K562 treated with DMSO at 1 percent for 4 hours (cell line): ENCODE results near the gene ATP1A3. TPM values are rescaled to one million over a fixed set of nuclear protein-coding genes. Genes with fewer than 3 reads are reported as not detected.

Source experiments
- total RNA-seq: library from RNA; unstranded; fragments of 300-600 nt; gene quantifications from 2 replicates; pipeline ENCODE4 v1.2.3, GENCODE V29; 2022; ENCODE audit not compliant: insufficient read depth

Gene ATP1A3
- 0.46 and 1.0 TPM in 2 replicates for total RNA-seq

GRCh38 chr19:41993612-41994483 is at the start of gene ATP1A3:
Gene ATP1A3 (minus strand): TSS chr19:41994230. CDS start chr19:41994076, 154 bp downstream.

GRCh38 chr19:41959056-41960053 is 34.7 kb downstream of the ATP1A3 start, which contains the start of gene RABAC1:
Gene RABAC1 (minus strand): TSS chr19:41959321. CDS start chr19:41959292, 29 bp downstream.

GRCh38 chr19:41928221-41928683 is 65.8 kb downstream of the ATP1A3 start, which contains the start of gene ERFL:
Gene ERFL (minus strand): TSS chr19:41928449. CDS start chr19:41912919, 15,530 bp downstream.

Other genes starting within 250 kb of the ATP1A3 start
- not detected in 2 replicates for gene CEACAM6, start 238.7 kb downstream of the ATP1A3 start, total RNA-seq
- not detected in 2 replicates for gene CEACAM3, start 197.6 kb downstream of the ATP1A3 start, total RNA-seq
- gene LYPD4, start 149.5 kb downstream of the ATP1A3 start, total RNA-seq: not detected in 2 replicates
- gene DMRTC2, start 149.2 kb downstream of the ATP1A3 start, total RNA-seq: not detected in 2 replicates
- 3,874 and 4,098 TPM in 2 replicates for gene RPS19, start 134.0 kb downstream of the ATP1A3 start, total RNA-seq
- gene CD79A, start 117.0 kb downstream of the ATP1A3 start, total RNA-seq: not detected in 2 replicates
- gene ARHGEF1, start 111.0 kb downstream of the ATP1A3 start, total RNA-seq: 86.5 and 102 TPM in 2 replicates
- 0.83 and 0.90 TPM in 2 replicates for gene ERFL, start 65.8 kb downstream of the ATP1A3 start, total RNA-seq
- 165 and 170 TPM in 2 replicates for gene RABAC1, start 34.9 kb downstream of the ATP1A3 start, total RNA-seq
- gene GRIK5, start 76.0 kb upstream of the ATP1A3 start, total RNA-seq: 5.3 and 5.7 TPM in 2 replicates
- 21.3 and 29.6 TPM in 2 replicates for gene ZNF574, start 81.9 kb upstream of the ATP1A3 start, total RNA-seq
- 0.35 and 0.50 TPM in 2 replicates for gene POU2F2, start 138.2 kb upstream of the ATP1A3 start, total RNA-seq
- 49.6 and 66.4 TPM in 2 replicates for gene DEDD2, start 223.4 kb upstream of the ATP1A3 start, total RNA-seq
- gene ZNF526, start 226.1 kb upstream of the ATP1A3 start, total RNA-seq: 6.2 and 6.9 TPM in 2 replicates
- gene GSK3A, start 248.4 kb upstream of the ATP1A3 start, total RNA-seq: 75.3 and 83.6 TPM in 2 replicates